Measurements from ENCODE around the gene FOXN3. TPM values are rescaled to one million over a fixed set of nuclear protein-coding genes. Genes with fewer than 3 reads are reported as not detected.

FOXN3 gene
- total and polyA plus RNA-seq, 2 donors (not counting 1 experiment from before 2014, with no cell fraction given): 27.9 to 33.3 TPM

- H3K27ac ChIP-seq (ENCODE audit: insufficient read depth, low read length): no peak overlapping the region
- H3K9ac ChIP-seq (ENCODE audit: insufficient read depth, low read length): no peak overlapping the region
- no peaks in the 10 kb centered on the region for H3K27me3 ChIP-seq (ENCODE audit: control insufficient read depth, insufficient read depth, low read length)
- H2AFZ ChIP-seq (ENCODE audit: low read length): no peak overlapping the region
- H3K4me3 ChIP-seq (replicated peaks in 1 of 4; ENCODE audit: control extremely low read depth in 1 of 4, insufficient read depth in 1 of 4, low read depth in 3 of 4, low read length in 4 of 4): no peak overlapping the region
- no peak for DNase-seq (ENCODE audit: low read depth in 2 of 2)
- no peaks in the 10 kb centered on the region for H4K20me1 ChIP-seq (ENCODE audit: control insufficient read depth, extremely low read depth, insufficient read depth, low read length)
- H3K4me1 ChIP-seq (ENCODE audit: control insufficient read depth, extremely low read depth, insufficient read depth, low read length): no peaks in the 10 kb centered on the region
- H3K4me2 ChIP-seq (ENCODE audit: extremely low read depth, insufficient read depth, low read length): no peak overlapping the region
- H3K36me3 ChIP-seq (ENCODE audit: control insufficient read depth, insufficient read depth, low read length): no peaks in the 10 kb centered on the region
- no peaks in the 10 kb centered on the region for H3K79me2 ChIP-seq (ENCODE audit: control insufficient read depth, insufficient read depth, low read length)
- H3K9me3 ChIP-seq (ENCODE audit: control insufficient read depth, insufficient read depth, low read depth, low read length): no peaks in the 10 kb centered on the region
- TF ChIP-seq, protein P1, sequence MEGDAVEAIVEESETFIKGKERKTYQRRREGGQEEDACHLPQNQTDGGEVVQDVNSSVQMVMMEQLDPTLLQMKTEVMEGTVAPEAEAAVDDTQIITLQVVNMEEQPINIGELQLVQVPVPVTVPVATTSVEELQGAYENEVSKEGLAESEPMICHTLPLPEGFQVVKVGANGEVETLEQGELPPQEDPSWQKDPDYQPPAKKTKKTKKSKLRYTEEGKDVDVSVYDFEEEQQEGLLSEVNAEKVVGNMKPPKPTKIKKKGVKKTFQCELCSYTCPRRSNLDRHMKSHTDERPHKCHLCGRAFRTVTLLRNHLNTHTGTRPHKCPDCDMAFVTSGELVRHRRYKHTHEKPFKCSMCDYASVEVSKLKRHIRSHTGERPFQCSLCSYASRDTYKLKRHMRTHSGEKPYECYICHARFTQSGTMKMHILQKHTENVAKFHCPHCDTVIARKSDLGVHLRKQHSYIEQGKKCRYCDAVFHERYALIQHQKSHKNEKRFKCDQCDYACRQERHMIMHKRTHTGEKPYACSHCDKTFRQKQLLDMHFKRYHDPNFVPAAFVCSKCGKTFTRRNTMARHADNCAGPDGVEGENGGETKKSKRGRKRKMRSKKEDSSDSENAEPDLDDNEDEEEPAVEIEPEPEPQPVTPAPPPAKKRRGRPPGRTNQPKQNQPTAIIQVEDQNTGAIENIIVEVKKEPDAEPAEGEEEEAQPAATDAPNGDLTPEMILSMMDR (conservative IDR thresholded peaks at IDR 0.05 in 1 of 2, IDR thresholded peaks at IDR 0.05 in 1 of 2; ENCODE audit: low read depth in 1 of 2, low read length in 2 of 2): no peak
- TF ChIP-seq EZH2 (IDR thresholded peaks at IDR 0.05; ENCODE audit: low read length, missing control alignments): no peak
Observed at GRCh38 chr14:89377544-89377943, 39.5 kb downstream of the FOXN3 start.

DNA sequence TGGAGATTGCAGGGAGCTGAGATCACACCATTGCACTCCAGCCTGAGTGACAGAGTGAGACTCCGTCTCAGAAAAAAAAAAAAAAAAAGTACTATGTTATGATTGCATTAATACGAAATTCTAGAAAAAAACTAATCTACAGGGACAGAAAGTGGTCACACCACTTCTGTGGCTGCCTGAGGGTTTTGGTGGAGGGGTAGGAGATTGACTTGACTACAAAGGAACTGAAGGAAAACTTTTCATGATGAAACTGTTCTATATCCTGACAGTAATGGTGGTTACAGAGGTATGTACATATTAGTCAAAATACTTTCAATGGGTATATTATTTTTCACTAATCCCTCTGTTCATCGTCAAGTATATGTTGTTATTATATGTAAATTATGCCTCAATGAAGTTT, 42.1 kb downstream of the FOXN3 start:
- no peak overlapping the region for H3K9ac ChIP-seq (ENCODE audit: insufficient read depth, low read length)
- no peak overlapping the region for H3K27ac ChIP-seq (ENCODE audit: insufficient read depth, low read length)
- H3K79me2 ChIP-seq (ENCODE audit: control insufficient read depth, insufficient read depth, low read length): no peaks in the 10 kb centered on the region
- H3K36me3 ChIP-seq (ENCODE audit: control insufficient read depth, insufficient read depth, low read length): no peaks in the 10 kb centered on the region
- DNase-seq (ENCODE audit: low read depth in 2 of 2): no peak
- no peaks in the 10 kb centered on the region for H4K20me1 ChIP-seq (ENCODE audit: control insufficient read depth, extremely low read depth, insufficient read depth, low read length)
- no peaks in the 10 kb centered on the region for H3K9me3 ChIP-seq (ENCODE audit: control insufficient read depth, insufficient read depth, low read depth, low read length)
- H3K4me3 ChIP-seq (replicated peaks in 1 of 4; ENCODE audit: control extremely low read depth in 1 of 4, insufficient read depth in 1 of 4, low read depth in 3 of 4, low read length in 4 of 4): no peak overlapping the region
- no peaks in the 10 kb centered on the region for H3K27me3 ChIP-seq (ENCODE audit: control insufficient read depth, insufficient read depth, low read length)
- TF ChIP-seq EZH2 (IDR thresholded peaks at IDR 0.05; ENCODE audit: low read length, missing control alignments): no peak
- TF ChIP-seq, protein P1 (conservative IDR thresholded peaks at IDR 0.05 in 1 of 2, IDR thresholded peaks at IDR 0.05 in 1 of 2; ENCODE audit: low read depth in 1 of 2, low read length in 2 of 2): no peak
- H2AFZ ChIP-seq (ENCODE audit: low read length): no peak overlapping the region
- peaks cover 5% of the 10 kb centered on the region for H3K4me1 ChIP-seq (ENCODE audit: control insufficient read depth, extremely low read depth, insufficient read depth, low read length)
- no peak overlapping the region for H3K4me2 ChIP-seq (ENCODE audit: extremely low read depth, insufficient read depth, low read length)

- H3K27ac ChIP-seq (ENCODE audit: insufficient read depth, low read length): no peak overlapping the region
- TF ChIP-seq EZH2 (IDR thresholded peaks at IDR 0.05; ENCODE audit: low read length, missing control alignments): no peak
- TF ChIP-seq, protein P1 (conservative IDR thresholded peaks at IDR 0.05 in 1 of 2, IDR thresholded peaks at IDR 0.05 in 1 of 2; ENCODE audit: low read depth in 1 of 2, low read length in 2 of 2): no peak
- no peak overlapping the region for H2AFZ ChIP-seq (ENCODE audit: low read length)
- no peaks in the 10 kb centered on the region for H3K36me3 ChIP-seq (ENCODE audit: control insufficient read depth, insufficient read depth, low read length)
- H4K20me1 ChIP-seq (ENCODE audit: control insufficient read depth, extremely low read depth, insufficient read depth, low read length): no peaks in the 10 kb centered on the region
- no peaks in the 10 kb centered on the region for H3K27me3 ChIP-seq (ENCODE audit: control insufficient read depth, insufficient read depth, low read length)
- no peak overlapping the region for H3K4me3 ChIP-seq (replicated peaks in 1 of 4; ENCODE audit: control extremely low read depth in 1 of 4, insufficient read depth in 1 of 4, low read depth in 3 of 4, low read length in 4 of 4)
- H3K79me2 ChIP-seq (ENCODE audit: control insufficient read depth, insufficient read depth, low read length): no peaks in the 10 kb centered on the region
- no peaks in the 10 kb centered on the region for H3K9me3 ChIP-seq (ENCODE audit: control insufficient read depth, insufficient read depth, low read depth, low read length)
- H3K4me1 ChIP-seq (ENCODE audit: control insufficient read depth, extremely low read depth, insufficient read depth, low read length): peaks cover 5% of the 10 kb centered on the region
- no peak overlapping the region for H3K9ac ChIP-seq (ENCODE audit: insufficient read depth, low read length)
- no peak for DNase-seq (ENCODE audit: low read depth in 2 of 2)
- H3K4me2 ChIP-seq (ENCODE audit: extremely low read depth, insufficient read depth, low read length): no peak overlapping the region
Observed at GRCh38 chr14:89373185-89373584, 43.8 kb downstream of the FOXN3 start.
